Occipital lobe (tissue), 2 donors: Measurements from ENCODE around the gene PARD6G. TPM values are rescaled to one million over a fixed set of nuclear protein-coding genes. Genes with fewer than 3 reads are reported as not detected.
"Not testable (repeated sequence)": the region's sequence is repeated elsewhere in the genome, so short reads cannot be mapped to it uniquely, and the experiment has no call there.

Experiments used
- DNase-seq: peaks from one replicate; lab custom pipeline; 2025; lab: John Stamatoyannopoulos, UW
- total RNA-seq: library from RNA; depleted of rRNA; stranded (reverse); fragments of >200 nt; gene quantifications from one replicate; pipeline ENCODE4 v1.2.3, GENCODE V29; 2014

PARD6G gene
- total RNA-seq, 1 donor from 2014 or later, result 9.5 TPM

- DNase-seq, result no peak
These were observed 5.2 kb downstream of the PARD6G start for GRCh38 chr18:80241919-80242777.

- no peak for DNase-seq
These were observed 7.5 kb downstream of the PARD6G start for GRCh38 chr18:80239830-80240229.

- DNase-seq, result no peak
These were observed 8.6 kb downstream of the PARD6G start for GRCh38 chr18:80238651-80239260.

GRCh38 chr18:80237519-80237918 lies 9.8 kb downstream of the PARD6G start:
- not testable (repeated sequence) for DNase-seq

- no peak for DNase-seq
These were observed 12.9 kb downstream of the PARD6G start for GRCh38 chr18:80234398-80234797.

GRCh38 chr18:80233899-80234298 lies 13.4 kb downstream of the PARD6G start:
- DNase-seq, result no peak

- no peak for DNase-seq
These were observed 14.0 kb downstream of the PARD6G start for GRCh38 chr18:80233201-80233835.

- DNase-seq, result no peak
These were observed 14.6 kb downstream of the PARD6G start for GRCh38 chr18:80232710-80233109.

GRCh38 chr18:80232030-80232429 lies 15.3 kb downstream of the PARD6G start:
- no peak for DNase-seq

- DNase-seq, result no peak
These were observed 15.7 kb downstream of the PARD6G start for GRCh38 chr18:80231616-80232015.

GRCh38 chr18:80231151-80231550 lies 16.2 kb downstream of the PARD6G start:
- DNase-seq, result no peak

GRCh38 chr18:80229766-80230745 lies 17.3 kb downstream of the PARD6G start:
- DNase-seq, result no peak

- no peak for DNase-seq
These were observed 18.0 kb downstream of the PARD6G start for GRCh38 chr18:80229363-80229762.

GRCh38 chr18:80228051-80228848 lies 19.1 kb downstream of the PARD6G start:
- DNase-seq, result no peak

GRCh38 chr18:80227472-80227871 lies 19.8 kb downstream of the PARD6G start:
- no peak for DNase-seq

GRCh38 chr18:80225685-80226084 lies 21.6 kb downstream of the PARD6G start:
- DNase-seq, result no peak

- no peak for DNase-seq
These were observed 23.6 kb downstream of the PARD6G start for GRCh38 chr18:80223581-80224148.

- not testable (repeated sequence) for DNase-seq
These were observed 27.8 kb downstream of the PARD6G start for GRCh38 chr18:80219488-80219887.

GRCh38 chr18:80218341-80219227 lies 28.7 kb downstream of the PARD6G start:
- DNase-seq, result no peak
